HCT116 (cell line): Measurements from ENCODE around the gene HPX. TPM values are rescaled to one million over a fixed set of nuclear protein-coding genes. Genes with fewer than 3 reads are reported as not detected.

Source experiments
- ATAC-seq: fragments of 200-7000 bp; cut with Tn5 transposase; 2 replicates; pipeline ENCODE4 v1.9.1; 2020; ENCODE audit warnings: mild to moderate bottlenecking, moderate library complexity
- BruUV-seq: library from RNA; stranded (reverse); fragments of 400-500 nt; replicated peaks from 2 replicates; lab custom pipeline; 2021; lab: Mats Ljungman, UMichigan
- CTCF ChIA-PET: fragments of 300-600 bp; sonication (Branson Sonifier 250); formaldehyde crosslinking; loops from one replicate; lab custom pipeline; 2021; ENCODE audit warnings: antibody characterized with exemption; lab: Charles Lee
- POLR2A ChIA-PET: fragments of 300-600, 350-600 bp; sonication (Branson Sonifier 250); formaldehyde crosslinking; loops from one replicate; lab custom pipeline; 2021; ENCODE audit warnings: antibody characterized with exemption; lab: Charles Lee
- RAD21 ChIA-PET, 2 experiments: fragments of 300-600 bp; sonication (Branson Sonifier 250); formaldehyde crosslinking; loops; one replicate each; lab custom pipeline; 2023; ENCODE audit warnings: low total read pairs in 2 of 2; ENCODE audit not compliant: uncharacterized antibody in 2 of 2, unreplicated experiment in 2 of 2, low non-redundant PET in 1 of 2; lab: Charles Lee
- DNase-seq: peaks from one replicate; pipeline ENCODE4 v3.0.0-alpha.2; 2010; ENCODE audit warnings: low read depth, low spot score
- H2AFZ ChIP-seq: fragments of 200-600 bp; shearing (Covaris generic), sonication (generic); 2 replicates; pipeline ENCODE4 v1.6.1; 2017; ENCODE audit warnings: low read depth, mixed run types, mixed read lengths, antibody characterized with exemption, low read length; ENCODE audit not compliant: poor library complexity, severe bottlenecking
- H3K27ac ChIP-seq: 2 replicates; pipeline ENCODE4 v1.5.1; 2012; ENCODE audit warnings: low read depth, low read length
- H3K27me3 ChIP-seq: fragments of 200-600 bp; sonication (generic); 2 replicates; pipeline ENCODE4 v1.6.1; 2016; ENCODE audit warnings: mixed run types, low read length, mixed read lengths; ENCODE audit not compliant: insufficient read depth
- H3K36me3 ChIP-seq, 2 experiments: fragments of 200-500 bp in 1 of 2; fragments of 200-600 bp in 1 of 2; sonication (Bioruptor generic) in 1 of 2; sonication (generic) in 1 of 2; 2 replicates each; pipeline versions ENCODE4 v1.5.1 to v1.6.1; 2014 to 2016; ENCODE audit warnings: low read length in 2 of 2, inconsistent platforms in 1 of 2, mixed read lengths in 1 of 2, mixed run types in 1 of 2; ENCODE audit not compliant: insufficient read depth in 2 of 2, control insufficient read depth in 1 of 2
- H3K4me1 ChIP-seq, 2 experiments: fragments of 200-600 bp in 1 of 2; sonication (generic) in 1 of 2; 2 replicates each; pipeline versions ENCODE4 v1.5.1 to v1.6.1; 2012 to 2017; ENCODE audit warnings: low read length in 2 of 2, inconsistent platforms in 1 of 2, mild to moderate bottlenecking in 1 of 2, mixed read lengths in 1 of 2, mixed run types in 1 of 2, moderate library complexity in 1 of 2; ENCODE audit not compliant: insufficient read depth in 2 of 2, control insufficient read depth in 1 of 2
- H3K4me2 ChIP-seq: fragments of 200-600 bp; sonication (generic); 2 replicates; pipeline ENCODE4 v1.6.1; 2017; ENCODE audit warnings: mixed run types, low read length, mixed read lengths
- H3K4me3 ChIP-seq, 2 experiments: fragments of 200-600 bp in 1 of 2; sonication (generic) in 1 of 2; replicated peaks in 1 of 2; 2 replicates each; pipeline ENCODE4 v1.5.1; 2011 to 2016; ENCODE audit warnings: low read length in 2 of 2, control low read depth in 1 of 2, low read depth in 1 of 2, mild to moderate bottlenecking in 1 of 2, mixed read lengths in 1 of 2, mixed run types in 1 of 2
- H3K79me2 ChIP-seq: fragments of 200-600 bp; sonication (generic); 2 replicates; pipeline ENCODE4 v1.6.1; 2017; ENCODE audit warnings: mild to moderate bottlenecking, mixed run types, low read length, moderate library complexity, mixed read lengths; ENCODE audit not compliant: insufficient read depth
- H3K9ac ChIP-seq: fragments of 200-600 bp; sonication (generic); 2 replicates; pipeline ENCODE4 v1.6.1; 2016; ENCODE audit warnings: low read length, mixed read lengths
- H3K9me2 ChIP-seq: fragments of 200-600 bp; sonication (generic), shearing (Covaris generic); 2 replicates; pipeline ENCODE4 v1.6.1; 2017; ENCODE audit warnings: mixed run types, mild to moderate bottlenecking, moderate library complexity; ENCODE audit not compliant: insufficient read depth
- H3K9me3 ChIP-seq, 2 experiments: fragments of 200-500 bp in 1 of 2; fragments of 200-600 bp in 1 of 2; sonication (Bioruptor generic) in 1 of 2; sonication (generic) in 1 of 2; 2 replicates each; pipeline ENCODE4 v1.6.1; 2014 to 2017; ENCODE audit warnings: low read length in 2 of 2, mixed read lengths in 2 of 2, inconsistent platforms in 1 of 2, low read depth in 1 of 2, mild to moderate bottlenecking in 1 of 2, mixed run types in 1 of 2, moderate library complexity in 1 of 2; ENCODE audit not compliant: control insufficient read depth in 1 of 2, insufficient read depth in 1 of 2
- H4K20me1 ChIP-seq: fragments of 200-600 bp; sonication (generic), shearing (Covaris generic); 2 replicates; pipeline ENCODE4 v1.6.1; 2017; ENCODE audit warnings: mixed run types, mild to moderate bottlenecking, moderate library complexity; ENCODE audit not compliant: insufficient read depth
- EZH2phosphoT487 ChIP-seq: fragments of 200-600 bp; IDR thresholded peaks from 2 replicates; pipeline ENCODE4 v1.6.1; 2018; ENCODE audit warnings: antibody characterized with exemption, borderline replicate concordance
- POLR2A ChIP-seq: IDR thresholded peaks from 2 replicates; pipeline ENCODE4 v1.7.0; 2011; ENCODE audit warnings: borderline replicate concordance; ENCODE audit not compliant: insufficient read depth, insufficient read length; ENCODE audit errors: extremely low read depth
- POLR2AphosphoS5 ChIP-seq: IDR thresholded peaks from 2 replicates; pipeline ENCODE4 v1.6.1; 2011; ENCODE audit warnings: mild to moderate bottlenecking, low read depth, low read length, moderate library complexity
- RAD21 ChIP-seq: IDR thresholded peaks from 2 replicates; pipeline ENCODE4 v1.6.1; 2012; ENCODE audit warnings: low read depth, mild to moderate bottlenecking
- SIN3A ChIP-seq: IDR thresholded peaks from 2 replicates; pipeline ENCODE4 v1.6.1; 2012; ENCODE audit warnings: low read depth
- SP1 ChIP-seq: IDR thresholded peaks from 2 replicates; pipeline ENCODE4 v1.6.1; 2012; ENCODE audit warnings: low read depth
- SRF ChIP-seq: IDR thresholded peaks from 2 replicates; pipeline ENCODE4 v1.6.1; 2012; ENCODE audit warnings: low read depth
- TCF7L2 ChIP-seq: IDR thresholded peaks from 2 replicates; pipeline ENCODE4 v1.7.0; 2011; ENCODE audit warnings: borderline replicate concordance, inconsistent platforms; ENCODE audit not compliant: insufficient read depth, insufficient read length; ENCODE audit errors: extremely low read depth
- YY1 ChIP-seq: IDR thresholded peaks from 2 replicates; pipeline ENCODE4 v1.6.1; 2011; ENCODE audit warnings: low read length, low read depth, moderate library complexity, mild to moderate bottlenecking; ENCODE audit not compliant: insufficient replicate concordance; ENCODE audit errors: extremely low read depth
- ZFX ChIP-seq: fragments of 450-650 bp; IDR thresholded peaks from 2 replicates; pipeline ENCODE4 v1.6.1; 2017
- intact Hi-C: fragments of 100-400 bp; cut with micrococcal nuclease; formaldehyde crosslinking; loops from 2 replicates; pipeline ENCODE4 v1.10.0; 2022
- total RNA-seq: library from RNA; stranded (reverse); gene quantifications from one replicate; pipeline ENCODE4 v1.2.1, GENCODE V29; 2021; ENCODE audit not compliant: unreplicated experiment
- TF ChIP-seq, protein P1 (sequence below): IDR thresholded peaks from 2 replicates; pipeline ENCODE4 v1.6.1; 2012
- TF ChIP-seq, protein P2 (sequence below): IDR thresholded peaks from 2 replicates; pipeline ENCODE4 v1.6.1; 2011; ENCODE audit warnings: mild to moderate bottlenecking, low read length, moderate library complexity; ENCODE audit not compliant: insufficient replicate concordance; ENCODE audit errors: extremely low read depth

The HPX gene
- total RNA-seq, 1 experiment from 2014 or later, result 4.6 TPM

DNA sequence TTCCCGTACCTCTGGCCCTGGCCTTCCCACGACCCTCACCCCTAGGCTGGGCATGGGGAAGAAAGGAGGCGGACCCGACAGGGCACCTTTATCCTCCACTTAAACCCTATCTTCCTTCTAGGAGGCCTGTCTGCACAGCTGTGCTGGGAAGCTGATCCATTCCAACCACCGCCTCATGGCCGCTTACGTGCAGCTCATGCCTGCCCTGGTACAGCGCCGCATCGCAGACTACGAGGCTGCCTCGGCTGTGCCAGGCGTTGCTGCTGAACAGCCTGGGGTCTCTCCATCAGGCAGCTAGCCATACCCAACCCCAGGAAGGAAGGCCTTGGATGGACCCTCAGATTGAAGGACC lies 41.1 kb upstream of the HPX start:
- H3K36me3 ChIP-seq, result peaks cover 23 to 66% of the 10 kb centered on the region in 2 experiments
- RAD21 ChIA-PET, result interaction anchor here in 1 of 2 experiments (1.1 kb wide), 1 partner anchor 201 kb away, joined by 3 read pairs; the partner anchor contains the start of gene MRPL17
- BruUV-seq, result no TSS peak

DNA sequence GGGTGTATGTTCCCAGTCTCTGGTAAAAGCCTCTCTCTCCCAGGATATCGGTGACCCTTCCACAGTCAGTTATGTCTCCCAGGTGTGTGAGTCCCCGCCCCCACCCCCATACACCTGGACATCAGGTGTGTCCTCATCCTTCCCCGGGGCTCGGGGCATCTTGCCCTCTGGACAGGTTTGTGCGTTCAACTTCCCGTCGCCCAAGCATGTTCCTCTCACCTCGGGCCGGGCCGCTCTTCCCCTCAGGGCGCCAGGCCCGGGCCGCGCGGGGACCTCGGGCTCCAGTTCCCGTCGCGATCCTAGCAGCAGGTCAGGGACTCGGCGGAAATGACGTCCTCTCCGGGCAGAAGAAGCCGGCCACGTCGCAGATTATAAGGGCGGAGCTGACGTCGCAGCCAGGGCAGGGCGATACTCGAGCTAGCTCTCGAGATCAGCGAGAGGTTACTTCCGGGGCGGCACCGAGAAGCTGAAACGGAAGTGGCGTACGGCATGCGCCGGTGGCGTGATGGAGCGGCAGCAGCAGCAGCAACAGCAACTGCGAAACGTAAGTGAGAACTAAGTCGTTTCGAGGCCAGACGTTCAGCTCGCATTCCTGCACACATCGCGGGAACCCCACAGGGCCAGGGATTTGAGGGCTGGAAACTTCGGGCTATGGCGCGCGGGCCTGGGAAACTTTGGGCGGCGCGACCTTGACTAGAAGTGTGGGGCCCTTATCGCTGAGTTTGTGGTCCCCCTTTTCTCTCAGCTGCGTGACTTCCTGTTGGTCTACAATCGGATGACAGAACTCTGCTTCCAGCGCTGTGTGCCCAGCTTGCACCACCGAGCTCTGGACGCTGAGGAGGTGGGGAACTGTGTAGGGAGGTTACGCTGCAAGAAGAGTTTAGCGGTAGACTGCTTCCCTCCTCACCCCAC lies 40.5 kb upstream of the HPX start, which contains the start of the genes ARFIP2 and TIMM10B:
ARFIP2 (minus strand) TSS at position 320 of the 912 bp plus-strand sequence. CDS start 910 bp downstream, outside the sequence.
TIMM10B (plus strand) TSS at position 490 of the 912 bp plus-strand sequence; CDS start at position 506, 16 bp downstream.
- CTCF ChIA-PET, result interaction anchor here (1.0 to 1.5 kb wide), 3 partner anchors 24 to 102 kb away, joined by 3 to 11 read pairs (median 6); no protein-coding TSS in a partner anchor
- peaks cover 52% of the 10 kb centered on the region for H3K79me2 ChIP-seq
- TF ChIP-seq RAD21 (no peak), ZFX (peak; percentile 70), SIN3A (peak; percentile 96), YY1 (peak; percentile 9), POLR2AphosphoS5 (peak; percentile 81), SP1 (peak; percentile 86), EZH2phosphoT487 (no peak), SRF (peak; percentile 73; the same call in 1 of the 2 replicates), TCF7L2 (peak; percentile 31), POLR2A (peak; percentile 75)
- TF ChIP-seq, protein P1, sequence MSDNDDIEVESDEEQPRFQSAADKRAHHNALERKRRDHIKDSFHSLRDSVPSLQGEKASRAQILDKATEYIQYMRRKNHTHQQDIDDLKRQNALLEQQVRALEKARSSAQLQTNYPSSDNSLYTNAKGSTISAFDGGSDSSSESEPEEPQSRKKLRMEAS, result peak; percentile 93
- TF ChIP-seq, protein P2, sequence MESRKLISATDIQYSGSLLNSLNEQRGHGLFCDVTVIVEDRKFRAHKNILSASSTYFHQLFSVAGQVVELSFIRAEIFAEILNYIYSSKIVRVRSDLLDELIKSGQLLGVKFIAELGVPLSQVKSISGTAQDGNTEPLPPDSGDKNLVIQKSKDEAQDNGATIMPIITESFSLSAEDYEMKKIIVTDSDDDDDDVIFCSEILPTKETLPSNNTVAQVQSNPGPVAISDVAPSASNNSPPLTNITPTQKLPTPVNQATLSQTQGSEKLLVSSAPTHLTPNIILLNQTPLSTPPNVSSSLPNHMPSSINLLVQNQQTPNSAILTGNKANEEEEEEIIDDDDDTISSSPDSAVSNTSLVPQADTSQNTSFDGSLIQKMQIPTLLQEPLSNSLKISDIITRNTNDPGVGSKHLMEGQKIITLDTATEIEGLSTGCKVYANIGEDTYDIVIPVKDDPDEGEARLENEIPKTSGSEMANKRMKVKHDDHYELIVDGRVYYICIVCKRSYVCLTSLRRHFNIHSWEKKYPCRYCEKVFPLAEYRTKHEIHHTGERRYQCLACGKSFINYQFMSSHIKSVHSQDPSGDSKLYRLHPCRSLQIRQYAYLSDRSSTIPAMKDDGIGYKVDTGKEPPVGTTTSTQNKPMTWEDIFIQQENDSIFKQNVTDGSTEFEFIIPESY, result peak; percentile 90

More for the DNA sequence above, 41.1 kb upstream of the HPX start:
- H2AFZ ChIP-seq, result no peak overlapping the region
- no peak for TF ChIP-seq SP1
- H3K9me3 ChIP-seq, result no peaks in the 10 kb centered on the region
- no peaks in the 10 kb centered on the region for H3K9me2 ChIP-seq
- H3K27ac ChIP-seq, result peak overlapping the region; percentile 57
- ATAC-seq, result peak; percentile 2; the same call in 1 of the 2 replicates
- ChIA-PET CTCF (interaction anchor here (1.0 to 1.5 kb wide), 3 partner anchors 24 to 103 kb away, joined by 3 to 11 read pairs (median 6); no protein-coding TSS in a partner anchor), POLR2A (interaction anchor here (0.9 to 1.1 kb wide), 2 partner anchors 8 to 103 kb away, joined by 4 to 6 read pairs; no protein-coding TSS in a partner anchor)
- H3K4me1 ChIP-seq, result peaks cover 13 to 21% of the 10 kb centered on the region in 2 experiments; a peak in 3 of 4 replicates
- peak overlapping the region; percentile 93 for H3K4me2 ChIP-seq
- H3K4me3 ChIP-seq, result peak overlapping the region; percentile 86 to 96
- intact Hi-C loops, result loop anchor here (2.0 kb wide), 2 partner anchors 93 to 123 kb away; no protein-coding TSS in a partner anchor
- no peaks in the 10 kb centered on the region; the same call in 1 of the 2 replicates for H4K20me1 ChIP-seq
- H3K27me3 ChIP-seq, result no peaks in the 10 kb centered on the region
- H3K79me2 ChIP-seq, result peaks cover 52% of the 10 kb centered on the region
- H3K9ac ChIP-seq, result peak overlapping the region; percentile 93
- no peak for DNase-seq

More for the DNA sequence above, 40.5 kb upstream of the HPX start, which contains the start of the genes ARFIP2 and TIMM10B:
- Histone ChIP-seq H3K27me3 (no peaks in the 10 kb centered on the region), H3K9ac (peak within 1 kb of the TSS; percentile 93), H3K4me1 (peaks cover 13 to 21% of the 10 kb centered on the region in 2 experiments; a peak in 3 of 4 replicates), H3K9me2 (no peaks in the 10 kb centered on the region), H2AFZ (no peak within 1 kb of the TSS), H3K27ac (peak within 1 kb of the TSS; percentile 57), H3K4me3 (peak within 1 kb of the TSS; percentile 86 to 96), H4K20me1 (no peaks in the 10 kb centered on the region; the same call in 1 of the 2 replicates), H3K36me3 (peaks cover 22 to 65% of the 10 kb centered on the region in 2 experiments), H3K4me2 (peak within 1 kb of the TSS; percentile 93), H3K9me3 (no peaks in the 10 kb centered on the region)
- DNase-seq (peak; percentile 94), ATAC-seq (peak; percentile 94)
- POLR2A ChIA-PET, result interaction anchor here (0.9 to 1.1 kb wide), 5 partner anchors 9 to 102 kb away, joined by 4 to 7 read pairs (median 5); partner anchors contain the start of gene APBB1
- BruUV-seq, result TSS peak; percentile 41
- RAD21 ChIA-PET, result interaction anchor here in 1 of 2 experiments (1.1 kb wide), 1 partner anchor 202 kb away, joined by 3 read pairs; the partner anchor contains the start of gene MRPL17
- intact Hi-C loops, result loop anchor here (2.0 kb wide), 2 partner anchors 92 to 124 kb away; no protein-coding TSS in a partner anchor
